WERI-Rb-1 (cell line): ENCODE data around the gene SLC26A8.

Source experiments
- DNase-seq: peaks from one replicate; pipeline ENCODE4 v3.0.0-alpha.2; 2020
- H3K27ac ChIP-seq: fragments of 250-450 bp; sonication (Bioruptor Pico); 2 replicates; pipeline ENCODE4 v1.5.1; 2020; ENCODE audit warnings: mild to moderate bottlenecking, moderate library complexity
- H3K27me3 ChIP-seq: fragments of 250-450 bp; sonication (Bioruptor Pico); 2 replicates; pipeline ENCODE4 v1.5.1; 2021; ENCODE audit warnings: mild to moderate bottlenecking, low read depth, moderate library complexity; ENCODE audit not compliant: insufficient read depth, severe bottlenecking
- H3K36me3 ChIP-seq: fragments of 250-450 bp; sonication (Bioruptor Pico); 2 replicates; pipeline ENCODE4 v1.5.1; 2020; ENCODE audit warnings: mild to moderate bottlenecking, moderate library complexity
- H3K4me3 ChIP-seq: 2 replicates; pipeline ENCODE4 v1.5.1; 2011; ENCODE audit warnings: low read depth, mild to moderate bottlenecking, control low read depth, low read length
- H3K9me3 ChIP-seq: fragments of 250-450 bp; sonication (Bioruptor Pico); 2 replicates; pipeline ENCODE4 v1.5.1; 2021; ENCODE audit warnings: mild to moderate bottlenecking, moderate library complexity; ENCODE audit not compliant: severe bottlenecking
- CTCF ChIP-seq: IDR thresholded peaks from 2 replicates; pipeline ENCODE4 v1.5.1; 2011; ENCODE audit warnings: low read depth, mild to moderate bottlenecking, control low read depth, inconsistent platforms, low read length

SLC26A8 gene

GRCh38 chr6:36070252-36070651 lies 45.8 kb upstream of the SLC26A8 start:
- H3K4me3 ChIP-seq = no peak overlapping the region
- H3K36me3 ChIP-seq = peaks cover 11% of the 10 kb centered on the region; the same call in 1 of the 2 replicates
- no peaks in the 10 kb centered on the region for H3K9me3 ChIP-seq
- TF ChIP-seq CTCF = no peak
- H3K27me3 ChIP-seq = no peaks in the 10 kb centered on the region
- no peak for DNase-seq
- no peak overlapping the region for H3K27ac ChIP-seq

- no peaks in the 10 kb centered on the region for H3K27me3 ChIP-seq
- H3K27ac ChIP-seq = no peak overlapping the region
- no peak for TF ChIP-seq CTCF
- no peak for DNase-seq
- H3K9me3 ChIP-seq = no peaks in the 10 kb centered on the region
- H3K36me3 ChIP-seq = peaks cover 7% of the 10 kb centered on the region; the same call in 1 of the 2 replicates
- no peak overlapping the region for H3K4me3 ChIP-seq
Measured at GRCh38 chr6:36069573-36069972, 45.1 kb upstream of the SLC26A8 start.

- H3K36me3 ChIP-seq = peaks cover 3% of the 10 kb centered on the region; the same call in 1 of the 2 replicates
Measured at GRCh38 chr6:36068586-36068985, 44.1 kb upstream of the SLC26A8 start.

GRCh38 chr6:36068012-36068392 lies 43.6 kb upstream of the SLC26A8 start:
- no peaks in the 10 kb centered on the region for H3K27me3 ChIP-seq
- H3K9me3 ChIP-seq = no peaks in the 10 kb centered on the region
- no peak overlapping the region for H3K4me3 ChIP-seq
- H3K27ac ChIP-seq = no peak overlapping the region
- TF ChIP-seq CTCF = no peak
- peaks cover 3% of the 10 kb centered on the region; the same call in 1 of the 2 replicates for H3K36me3 ChIP-seq
- DNase-seq = no peak

More at GRCh38 chr6:36068586-36068985, 44.1 kb upstream of the SLC26A8 start:
- H3K9me3 ChIP-seq = no peaks in the 10 kb centered on the region
- no peak overlapping the region for H3K4me3 ChIP-seq
- H3K27me3 ChIP-seq = no peaks in the 10 kb centered on the region
- TF ChIP-seq CTCF = no peak
- H3K27ac ChIP-seq = no peak overlapping the region
- DNase-seq = no peak

- TF ChIP-seq CTCF = no peak
- no peaks in the 10 kb centered on the region for H3K9me3 ChIP-seq
- no peak for DNase-seq
Measured at GRCh38 chr6:36067374-36068011, 43.1 kb upstream of the SLC26A8 start.

GRCh38 chr6:36066817-36067216 lies 42.4 kb upstream of the SLC26A8 start:
- no peak for DNase-seq
- Histone ChIP-seq H3K36me3 (peaks cover 9% of the 10 kb centered on the region), H3K4me3 (no peak overlapping the region), H3K27me3 (no peaks in the 10 kb centered on the region), H3K27ac (no peak overlapping the region), H3K9me3 (no peaks in the 10 kb centered on the region)
- no peak for TF ChIP-seq CTCF

More at GRCh38 chr6:36067374-36068011, 43.1 kb upstream of the SLC26A8 start:
- Histone ChIP-seq H3K27me3 (no peaks in the 10 kb centered on the region), H3K36me3 (peaks cover 3% of the 10 kb centered on the region; the same call in 1 of the 2 replicates), H3K27ac (no peak overlapping the region), H3K4me3 (no peak overlapping the region)
